GM18505 (cell line): Measurements from ENCODE around the gene CORO2B.
"Not testable (repeated sequence)": the region's sequence is repeated elsewhere in the genome, so short reads cannot be mapped to it uniquely, and the experiment has no call there.

Experiments
- ATAC-seq: cut with Tn5 transposase; IDR thresholded peaks from one replicate; pipeline ENCODE4 v1.9.1; 2021; ENCODE audit not compliant: unreplicated experiment
- POLR2A ChIP-seq: IDR thresholded peaks from 4 replicates; pipeline ENCODE4 v1.6.1; 2011; ENCODE audit warnings: borderline replicate concordance; ENCODE audit not compliant: insufficient read depth, insufficient read length; ENCODE audit errors: extremely low read depth

Gene CORO2B

DNA sequence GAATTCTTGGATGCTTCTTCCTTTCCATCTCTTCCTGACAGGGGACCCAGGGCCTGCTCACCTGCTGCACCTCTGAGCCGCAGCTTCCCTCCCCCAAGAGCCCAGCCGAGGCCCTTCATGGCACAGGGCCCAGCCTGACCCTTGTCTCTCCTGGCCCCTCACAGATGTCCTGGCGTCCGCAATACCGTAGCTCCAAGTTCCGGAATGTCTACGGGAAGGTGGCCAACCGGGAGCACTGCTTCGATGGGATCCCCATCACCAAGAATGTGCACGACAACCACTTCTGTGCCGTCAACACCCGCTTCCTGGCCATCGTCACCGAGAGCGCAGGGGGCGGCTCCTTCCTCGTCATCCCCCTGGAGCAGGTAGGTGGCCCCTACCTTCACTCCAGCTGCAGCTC lies 66.2 kb downstream of the CORO2B start:
- ATAC-seq: no peak
- TF ChIP-seq POLR2A: no peak

GRCh38 chr15:68646156-68646555 lies 67.4 kb downstream of the CORO2B start:
- no peak for TF ChIP-seq POLR2A
- no peak for ATAC-seq

GRCh38 chr15:68646696-68647095 lies 67.9 kb downstream of the CORO2B start:
- no peak for ATAC-seq
- no peak for TF ChIP-seq POLR2A

DNA sequence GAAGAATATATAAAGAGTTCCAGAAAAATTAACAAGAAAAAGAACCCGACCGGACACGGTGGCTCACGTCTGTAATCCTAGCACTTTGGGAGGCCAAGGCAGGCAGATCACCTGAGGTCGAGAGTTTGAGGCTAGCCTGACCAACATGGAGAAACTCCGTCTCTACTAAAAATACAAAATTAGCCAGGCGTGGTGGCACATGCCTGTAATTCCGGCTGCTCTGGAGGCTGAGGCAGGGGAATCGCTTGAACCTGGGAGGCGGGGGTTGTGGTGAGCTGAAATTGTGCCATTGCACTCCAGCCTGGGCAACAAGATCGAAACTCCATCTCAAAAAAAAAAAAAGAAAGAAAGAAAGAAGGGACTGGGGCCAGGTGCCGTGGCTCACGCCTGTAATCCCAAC lies 68.6 kb downstream of the CORO2B start:
- not testable (repeated sequence) for ATAC-seq

GRCh38 chr15:68650901-68651709 lies 72.3 kb downstream of the CORO2B start:
- ATAC-seq: no peak
- no peak for TF ChIP-seq POLR2A

DNA sequence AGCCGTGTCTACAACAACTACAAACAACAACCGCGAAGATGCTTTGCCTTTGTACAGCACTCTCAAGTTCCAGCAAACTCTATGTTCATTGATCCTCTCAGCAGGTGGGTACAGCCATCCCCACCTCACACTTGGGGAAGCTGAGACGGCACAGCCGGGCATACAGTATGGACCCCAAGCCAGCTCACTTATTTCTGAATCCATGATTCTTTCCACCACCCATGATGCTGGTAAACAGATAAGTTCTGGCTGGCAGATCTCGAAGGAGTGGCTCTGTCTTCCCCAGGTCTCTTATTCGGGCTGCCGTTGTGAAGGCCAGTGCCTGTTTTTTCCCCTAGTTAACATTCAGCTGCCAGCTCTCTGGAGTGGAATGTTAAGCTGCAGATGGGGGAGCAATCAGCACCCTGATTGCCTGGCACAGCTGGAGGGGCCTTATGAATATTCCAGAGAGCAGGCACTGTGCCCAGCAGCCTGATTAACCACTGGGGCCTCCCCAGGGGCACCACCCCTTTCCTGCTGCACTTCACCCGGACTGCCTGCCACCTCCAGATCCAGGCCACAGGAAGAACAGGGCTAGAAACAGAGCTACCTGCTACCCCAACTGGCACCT lies 73.2 kb downstream of the CORO2B start:
- ATAC-seq: no peak
- no peak for TF ChIP-seq POLR2A

DNA sequence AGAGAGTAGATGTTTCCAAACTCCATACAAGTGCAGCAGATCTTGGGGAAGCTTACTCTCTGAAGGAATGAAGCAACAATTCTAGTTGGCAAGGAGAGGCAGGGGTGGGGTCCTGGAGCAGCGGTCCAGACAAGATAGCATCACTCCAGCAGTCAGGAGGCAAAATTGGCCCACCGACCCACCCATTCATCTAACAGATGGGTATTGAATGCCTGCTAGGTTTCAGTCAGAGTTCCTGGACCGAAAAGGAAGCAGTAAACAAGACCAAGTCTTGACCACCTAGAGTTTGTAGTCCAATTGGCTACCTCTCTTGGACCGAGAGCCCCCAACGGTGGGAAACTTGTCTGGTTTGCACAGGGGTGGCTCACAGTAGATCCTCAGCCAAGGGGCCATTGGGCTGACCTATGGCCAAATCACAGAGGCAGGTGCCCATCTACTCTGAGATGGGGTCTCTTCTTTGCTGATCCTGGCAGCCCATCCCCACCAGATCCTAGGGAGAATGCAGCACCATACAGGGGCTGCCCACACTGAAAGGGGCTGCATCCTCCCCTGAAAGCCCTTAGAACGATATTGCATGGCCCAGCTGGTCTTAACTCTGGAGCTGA lies 74.3 kb downstream of the CORO2B start:
- ATAC-seq: no peak
- TF ChIP-seq POLR2A: no peak

DNA sequence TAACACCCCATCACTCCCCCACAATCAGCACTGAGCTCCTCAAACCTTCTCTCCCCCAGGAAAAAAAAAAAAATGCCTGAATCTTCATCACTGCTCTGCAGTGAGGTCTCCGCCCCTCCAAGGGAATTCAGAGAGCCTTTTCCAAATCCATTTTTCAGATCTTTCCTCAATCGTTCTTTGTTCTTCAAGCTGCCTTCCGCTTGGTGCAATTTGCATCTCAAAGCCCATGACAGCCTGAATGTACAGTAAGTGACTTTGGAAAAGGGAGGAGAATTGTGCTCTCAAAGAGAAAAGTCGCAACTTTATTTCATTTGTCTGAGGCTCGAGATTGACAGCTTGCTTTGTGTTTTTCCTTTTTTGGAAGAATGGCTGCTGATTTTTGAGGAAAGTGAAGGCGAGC lies 75.0 kb downstream of the CORO2B start:
- no peak for TF ChIP-seq POLR2A
- no peak for ATAC-seq

- no peak for TF ChIP-seq POLR2A
- no peak for ATAC-seq
Measured at GRCh38 chr15:68654786-68655560, 76.2 kb downstream of the CORO2B start.

DNA sequence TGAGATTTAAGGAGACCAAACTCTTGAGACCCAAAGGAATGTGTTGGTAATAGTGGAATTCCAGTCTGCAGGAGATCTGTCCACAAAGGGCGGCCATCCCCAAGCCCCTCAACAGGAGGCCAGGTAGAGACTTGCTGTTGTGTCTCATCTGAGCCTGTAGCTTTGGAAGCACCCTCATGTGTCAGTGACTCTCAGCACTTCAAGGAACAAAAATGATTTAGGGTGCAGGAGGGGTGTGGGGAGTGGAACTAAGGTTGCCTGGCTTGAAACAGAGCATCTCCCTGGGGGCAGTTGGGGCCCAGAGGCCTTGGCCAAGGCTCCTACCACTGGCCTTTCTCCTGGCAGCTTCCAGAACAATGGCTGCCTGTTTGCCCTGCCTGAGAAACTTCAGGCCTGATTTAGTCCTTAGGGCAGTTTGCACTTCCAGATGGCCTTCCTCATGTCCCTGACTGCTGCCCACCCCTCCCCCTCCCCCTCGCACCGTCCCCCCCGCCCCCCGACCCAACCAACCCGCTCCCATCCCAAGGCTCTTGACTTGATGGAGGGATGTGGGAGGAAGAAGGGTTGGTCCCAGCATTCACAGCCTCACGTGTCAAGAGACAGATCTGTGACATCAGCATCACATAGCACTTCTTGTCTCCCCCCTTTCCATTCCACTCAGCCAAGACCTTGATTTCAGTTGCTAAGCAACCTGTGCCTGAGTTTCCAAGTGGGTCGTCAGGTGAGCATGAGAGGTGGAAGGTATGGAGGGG lies 77.1 kb downstream of the CORO2B start:
- TF ChIP-seq POLR2A: no peak

GRCh38 chr15:68656438-68656739 lies 77.6 kb downstream of the CORO2B start:
- no peak for ATAC-seq
- TF ChIP-seq POLR2A: no peak

More for the DNA sequence above, 77.1 kb downstream of the CORO2B start:
- no peak for ATAC-seq

DNA sequence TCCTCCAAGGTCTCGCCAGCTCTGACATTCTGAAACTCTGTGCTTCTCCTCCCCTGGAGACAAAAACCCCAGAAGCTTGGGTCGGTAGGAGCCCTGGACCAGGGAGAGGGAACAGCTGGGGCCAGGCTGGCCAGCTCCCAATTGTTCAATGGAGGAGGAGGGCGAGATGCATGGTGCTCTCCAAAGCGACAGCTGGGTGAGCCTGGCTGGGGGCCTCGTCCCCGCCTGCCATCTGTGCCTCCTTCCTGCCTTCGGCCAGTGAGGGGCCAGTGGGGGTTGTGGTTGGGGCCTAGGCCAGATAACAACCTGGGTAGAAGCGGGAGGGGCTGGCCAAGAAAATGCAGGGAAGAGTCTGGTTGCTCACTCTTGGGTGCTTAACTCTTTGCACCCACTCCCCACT lies 79.4 kb downstream of the CORO2B start:
- no peak for TF ChIP-seq POLR2A
- no peak for ATAC-seq

GRCh38 chr15:68658641-68659358 lies 80.0 kb downstream of the CORO2B start:
- ATAC-seq: no peak
- no peak for TF ChIP-seq POLR2A

GRCh38 chr15:68663526-68663925 lies 84.7 kb downstream of the CORO2B start:
- TF ChIP-seq POLR2A: no peak
- ATAC-seq: no peak
